ENCODE data around the gene PLB1.

DNA sequence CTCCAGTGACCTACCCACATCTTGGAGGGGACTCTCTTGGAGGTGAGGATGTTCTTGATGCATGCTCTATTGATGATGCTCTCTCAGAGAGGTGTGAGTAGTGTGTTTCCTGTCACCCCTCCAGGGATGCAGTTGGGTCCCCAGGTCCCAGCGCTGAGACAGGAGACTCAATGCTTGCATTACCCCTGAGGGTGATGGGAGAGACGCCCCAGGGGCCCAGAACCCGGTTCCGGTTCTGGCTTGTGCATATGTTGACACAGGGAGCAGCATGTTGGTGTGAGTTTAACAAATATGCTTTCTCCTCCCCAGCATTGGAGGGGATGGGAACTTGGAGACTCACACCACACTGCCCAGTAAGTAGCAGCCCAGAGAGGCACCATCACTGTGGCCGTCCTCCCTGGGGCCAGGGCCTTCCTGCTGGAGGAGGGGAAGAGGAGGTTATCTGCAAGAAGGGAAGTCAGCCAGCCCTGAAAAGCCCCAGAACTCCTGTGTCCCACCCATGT lies 124.5 kb downstream of the PLB1 start:
- TF ChIP-seq, protein P1, sequence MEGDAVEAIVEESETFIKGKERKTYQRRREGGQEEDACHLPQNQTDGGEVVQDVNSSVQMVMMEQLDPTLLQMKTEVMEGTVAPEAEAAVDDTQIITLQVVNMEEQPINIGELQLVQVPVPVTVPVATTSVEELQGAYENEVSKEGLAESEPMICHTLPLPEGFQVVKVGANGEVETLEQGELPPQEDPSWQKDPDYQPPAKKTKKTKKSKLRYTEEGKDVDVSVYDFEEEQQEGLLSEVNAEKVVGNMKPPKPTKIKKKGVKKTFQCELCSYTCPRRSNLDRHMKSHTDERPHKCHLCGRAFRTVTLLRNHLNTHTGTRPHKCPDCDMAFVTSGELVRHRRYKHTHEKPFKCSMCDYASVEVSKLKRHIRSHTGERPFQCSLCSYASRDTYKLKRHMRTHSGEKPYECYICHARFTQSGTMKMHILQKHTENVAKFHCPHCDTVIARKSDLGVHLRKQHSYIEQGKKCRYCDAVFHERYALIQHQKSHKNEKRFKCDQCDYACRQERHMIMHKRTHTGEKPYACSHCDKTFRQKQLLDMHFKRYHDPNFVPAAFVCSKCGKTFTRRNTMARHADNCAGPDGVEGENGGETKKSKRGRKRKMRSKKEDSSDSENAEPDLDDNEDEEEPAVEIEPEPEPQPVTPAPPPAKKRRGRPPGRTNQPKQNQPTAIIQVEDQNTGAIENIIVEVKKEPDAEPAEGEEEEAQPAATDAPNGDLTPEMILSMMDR (conservative IDR thresholded peaks at IDR 0.05; ENCODE audit: low read length), result no peak
- TF ChIP-seq EZH2phosphoT487 (IDR thresholded peaks at IDR 0.05; ENCODE audit: borderline replicate concordance, low read depth, low read length), result no peak
